Measurements from ENCODE around the gene CLEC4M.
"Not testable (repeated sequence)": the region's sequence is repeated elsewhere in the genome, so short reads cannot be mapped to it uniquely, and the experiment has no call there.

The CLEC4M gene

GRCh38 chr19:7740682-7741054 lies 22.4 kb upstream of the CLEC4M start:
- no peak for DNase-seq (ENCODE audit: low read depth in 3 of 3, low spot score in 1 of 3)

- no peak for DNase-seq (ENCODE audit: low read depth in 3 of 3, low spot score in 1 of 3)
These were observed 20.5 kb upstream of the CLEC4M start for GRCh38 chr19:7742575-7742974.

GRCh38 chr19:7742991-7743390 lies 20.1 kb upstream of the CLEC4M start:
- DNase-seq (ENCODE audit: low read depth in 3 of 3, low spot score in 1 of 3): no peak

GRCh38 chr19:7743425-7743841 lies 19.6 kb upstream of the CLEC4M start:
- DNase-seq (ENCODE audit: low read depth in 3 of 3, low spot score in 1 of 3): no peak

- DNase-seq (ENCODE audit: low read depth in 3 of 3, low spot score in 1 of 3): no peak
These were observed 18.8 kb upstream of the CLEC4M start for GRCh38 chr19:7744199-7744786.

GRCh38 chr19:7744871-7745650 lies 18.0 kb upstream of the CLEC4M start:
- DNase-seq (ENCODE audit: low read depth in 3 of 3, low spot score in 1 of 3): no peak

GRCh38 chr19:7746306-7746705 lies 16.7 kb upstream of the CLEC4M start:
- not testable (repeated sequence) for DNase-seq (ENCODE audit: low read depth in 3 of 3, low spot score in 1 of 3)

DNA sequence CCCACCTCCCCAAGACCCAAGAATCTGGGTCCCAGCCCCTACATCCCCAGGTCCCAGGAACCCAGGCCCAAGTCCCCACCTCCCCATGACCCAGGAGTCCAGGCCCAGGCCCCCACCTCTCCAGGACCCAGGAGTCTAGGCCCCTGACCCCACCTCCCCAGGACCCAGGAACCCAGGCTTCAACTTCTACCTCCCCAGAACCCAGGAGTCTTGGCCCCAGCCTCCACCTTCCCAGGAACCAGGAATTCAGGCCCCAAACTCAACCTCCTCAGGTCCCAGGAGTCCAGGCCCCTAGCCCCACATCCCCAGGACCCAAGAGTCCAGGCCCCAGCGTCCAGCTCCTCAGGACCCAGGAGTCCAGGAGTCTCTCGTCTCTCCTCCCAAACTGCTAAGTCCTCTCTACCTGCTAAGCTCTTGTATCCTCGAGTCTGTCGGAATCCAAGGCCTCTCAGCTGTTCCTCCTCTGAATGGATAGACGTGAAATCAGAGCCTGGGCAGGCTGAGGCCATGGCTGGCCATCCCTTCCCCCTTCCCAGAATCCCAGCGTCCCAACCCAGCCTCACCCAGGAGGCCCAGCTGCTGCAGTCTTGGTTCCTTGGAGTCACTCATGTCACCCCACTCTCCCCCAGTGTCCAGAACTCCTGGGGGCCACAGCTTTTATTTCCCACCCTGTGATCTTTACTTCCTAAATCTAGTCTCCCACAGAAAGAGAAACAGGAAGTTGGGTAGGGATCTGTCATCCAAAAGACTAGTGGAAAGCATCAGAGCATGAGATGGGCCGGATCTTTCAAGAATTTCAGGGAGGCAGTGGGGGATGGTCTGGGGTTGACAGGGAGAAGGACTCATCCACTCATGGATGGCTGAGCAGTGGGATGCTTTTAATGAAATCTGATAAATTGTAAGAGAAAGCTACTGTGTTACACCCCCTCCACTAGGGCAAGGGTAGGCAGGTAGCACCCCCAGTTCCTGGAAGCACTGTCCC lies 15.8 kb upstream of the CLEC4M start, which contains the start of gene CD209:
Gene CD209, minus strand, starts transcription at position 632 of the 982 bp plus-strand sequence. Its CDS starts 23 bp downstream, at position 609.
- no peak for DNase-seq (ENCODE audit: low read depth in 3 of 3, low spot score in 1 of 3)

GRCh38 chr19:7748171-7748570 lies 14.9 kb upstream of the CLEC4M start:
- DNase-seq (ENCODE audit: low read depth in 3 of 3, low spot score in 1 of 3): no peak

DNA sequence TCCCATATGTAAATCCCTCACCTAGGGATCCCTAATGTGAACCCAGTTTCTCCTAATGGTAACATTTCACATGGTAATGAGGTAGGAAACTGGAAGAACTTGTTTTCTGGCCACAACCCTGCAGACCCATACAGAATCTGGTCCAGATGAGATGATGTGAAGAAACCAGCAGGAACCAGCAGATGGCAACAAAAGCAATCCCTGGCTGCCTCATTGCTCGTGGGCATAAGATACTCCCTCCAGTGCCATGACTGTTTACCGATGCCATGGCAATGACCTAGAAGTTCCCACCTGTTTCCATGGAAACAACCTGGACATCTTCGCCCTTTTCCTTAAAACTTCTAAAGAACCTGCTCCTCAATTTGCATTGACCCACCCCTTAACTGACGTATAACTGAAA lies 14.3 kb upstream of the CLEC4M start:
- no peak for DNase-seq (ENCODE audit: low read depth in 3 of 3, low spot score in 1 of 3)

DNA sequence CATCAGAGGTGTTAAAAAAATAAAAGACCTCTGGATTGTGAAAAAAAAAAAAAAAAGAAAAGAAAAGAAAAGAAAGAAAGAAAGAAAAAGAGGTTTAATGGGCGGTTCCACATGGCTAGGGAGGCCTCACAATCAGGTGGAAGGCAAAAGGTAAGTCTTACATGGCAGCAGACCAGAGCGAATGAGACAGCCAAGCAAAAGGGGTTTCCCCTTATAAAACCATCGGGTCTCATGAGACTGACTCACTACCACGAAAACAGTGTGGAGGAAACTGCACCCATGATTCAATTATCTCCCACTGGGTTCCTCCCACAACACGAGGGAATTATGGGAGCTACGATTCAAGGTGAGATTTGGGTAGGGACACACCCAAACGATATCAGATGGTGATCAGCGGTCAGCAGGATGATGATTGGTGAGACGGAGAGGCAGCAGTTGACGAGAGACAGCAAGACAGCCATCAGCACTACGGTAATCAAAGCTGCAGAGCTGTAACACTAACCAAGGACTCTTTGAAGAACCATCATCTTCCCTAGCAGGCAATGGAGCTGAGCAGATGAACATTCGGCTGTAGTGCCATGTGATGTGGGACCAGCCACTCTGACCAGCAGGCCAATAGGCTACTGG lies 11.8 kb upstream of the CLEC4M start:
- DNase-seq (ENCODE audit: low read depth in 3 of 3, low spot score in 1 of 3): no peak

- DNase-seq (ENCODE audit: low read depth in 3 of 3, low spot score in 1 of 3): no peak
These were observed 6.8 kb upstream of the CLEC4M start for GRCh38 chr19:7756258-7756657.

- DNase-seq (ENCODE audit: low read depth in 3 of 3, low spot score in 1 of 3): no peak
These were observed 5.7 kb upstream of the CLEC4M start for GRCh38 chr19:7757358-7757757.

DNA sequence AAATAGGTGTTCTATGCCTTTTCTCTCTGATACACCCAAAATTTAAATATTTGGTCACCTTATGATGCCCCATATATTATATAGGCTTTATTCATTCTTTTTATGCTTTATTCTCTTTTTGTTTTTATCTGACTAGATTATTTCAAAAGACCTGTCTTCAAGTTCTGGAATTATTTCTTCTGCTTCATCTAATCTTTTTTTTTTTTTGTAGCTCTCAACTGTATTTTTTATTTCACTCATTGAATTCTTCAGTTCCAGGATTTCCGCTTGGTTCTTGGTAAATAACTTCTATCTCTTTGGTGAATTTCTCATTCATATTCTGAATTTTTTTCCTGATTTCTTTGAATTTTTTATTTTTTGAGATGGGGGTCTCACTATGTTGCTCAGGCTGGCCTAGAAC lies 3.9 kb upstream of the CLEC4M start:
- no peak for DNase-seq (ENCODE audit: low read depth in 3 of 3, low spot score in 1 of 3)

DNA sequence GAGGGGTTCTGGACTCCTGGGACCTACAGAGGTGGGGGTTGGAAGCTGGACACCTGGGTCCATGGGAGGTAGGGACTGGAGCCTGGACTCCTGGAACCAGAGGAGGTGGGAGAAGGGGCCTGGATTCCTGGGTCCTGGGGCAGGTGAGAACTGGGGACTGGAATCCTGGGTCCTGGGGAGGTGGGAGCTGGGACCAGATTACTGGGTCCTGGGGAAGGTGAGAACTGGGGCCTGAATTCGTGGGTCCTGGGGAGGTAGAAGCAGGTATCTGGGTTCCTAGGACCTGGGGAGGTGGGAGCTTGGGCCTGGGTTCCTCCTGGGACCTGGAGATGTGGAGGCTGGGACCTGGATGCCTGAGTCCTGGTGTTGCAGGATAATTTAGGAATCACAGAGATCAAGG lies 653 bp downstream of the CLEC4M start:
- no peak for DNase-seq (ENCODE audit: low read depth in 3 of 3, low spot score in 1 of 3)

GRCh38 chr19:7764157-7764556 lies 1.1 kb downstream of the CLEC4M start:
- DNase-seq (ENCODE audit: low read depth in 3 of 3, low spot score in 1 of 3): not testable (repeated sequence)

DNA sequence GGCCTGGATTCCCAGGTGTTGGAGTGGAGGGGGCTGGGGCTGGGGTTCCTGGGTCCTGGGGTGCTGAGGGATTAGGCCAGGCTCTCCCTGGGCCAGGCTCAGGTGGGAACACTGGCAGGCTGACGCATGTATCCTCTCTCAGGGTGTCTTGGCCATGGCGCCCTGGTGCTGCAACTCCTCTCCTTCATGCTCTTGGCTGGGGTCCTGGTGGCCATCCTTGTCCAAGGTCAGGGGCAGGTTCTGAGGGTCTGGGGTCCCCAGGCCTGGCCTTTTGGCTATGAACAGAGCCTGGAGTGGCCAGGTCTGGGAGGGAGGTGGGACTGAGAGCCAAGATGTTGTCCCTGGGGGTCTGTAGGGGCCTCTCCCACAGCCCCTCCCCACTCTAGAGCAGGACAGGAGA lies 2.0 kb downstream of the CLEC4M start:
- not testable (repeated sequence) for DNase-seq (ENCODE audit: low read depth in 3 of 3, low spot score in 1 of 3)

DNA sequence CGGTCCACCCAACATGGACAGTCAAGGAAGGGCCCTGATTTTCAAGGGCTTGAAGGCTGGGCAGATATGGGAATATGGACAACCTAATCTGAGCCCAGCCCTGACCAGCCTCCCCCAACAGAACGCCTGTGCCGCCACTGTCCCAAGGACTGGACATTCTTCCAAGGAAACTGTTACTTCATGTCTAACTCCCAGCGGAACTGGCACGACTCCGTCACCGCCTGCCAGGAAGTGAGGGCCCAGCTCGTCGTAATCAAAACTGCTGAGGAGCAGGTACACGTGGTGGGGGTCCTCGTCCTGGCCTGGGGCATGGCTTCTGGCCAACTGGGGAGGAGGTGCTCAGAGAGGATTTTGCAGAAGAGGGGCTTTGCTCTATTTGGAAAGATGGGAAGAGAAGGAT lies 3.5 kb downstream of the CLEC4M start:
- no peak for DNase-seq (ENCODE audit: low read depth in 3 of 3, low spot score in 1 of 3)

- no peak for DNase-seq (ENCODE audit: low read depth in 3 of 3, low spot score in 1 of 3)
These were observed 4.4 kb downstream of the CLEC4M start for GRCh38 chr19:7767487-7767886.

DNA sequence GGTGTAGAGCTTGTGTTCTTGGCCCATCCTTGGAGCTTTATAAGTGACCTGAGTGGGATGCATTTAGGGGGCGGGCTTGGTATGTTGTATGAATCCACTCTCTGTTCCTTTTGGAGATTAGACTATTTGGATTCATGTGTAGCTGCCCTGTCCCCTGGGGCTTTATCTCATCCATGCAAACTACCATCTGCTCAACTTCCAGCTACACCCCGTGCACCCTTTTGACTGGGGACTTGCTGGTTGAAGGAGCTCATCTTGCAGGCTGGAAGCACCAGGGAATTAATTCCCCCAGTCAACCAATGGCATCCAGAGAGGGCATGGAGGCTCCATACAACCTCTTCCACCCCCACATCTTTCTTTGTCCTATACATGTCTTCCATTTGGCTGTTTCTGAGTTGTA lies 6.1 kb downstream of the CLEC4M start:
- no peak for DNase-seq (ENCODE audit: low read depth in 3 of 3, low spot score in 1 of 3)

DNA sequence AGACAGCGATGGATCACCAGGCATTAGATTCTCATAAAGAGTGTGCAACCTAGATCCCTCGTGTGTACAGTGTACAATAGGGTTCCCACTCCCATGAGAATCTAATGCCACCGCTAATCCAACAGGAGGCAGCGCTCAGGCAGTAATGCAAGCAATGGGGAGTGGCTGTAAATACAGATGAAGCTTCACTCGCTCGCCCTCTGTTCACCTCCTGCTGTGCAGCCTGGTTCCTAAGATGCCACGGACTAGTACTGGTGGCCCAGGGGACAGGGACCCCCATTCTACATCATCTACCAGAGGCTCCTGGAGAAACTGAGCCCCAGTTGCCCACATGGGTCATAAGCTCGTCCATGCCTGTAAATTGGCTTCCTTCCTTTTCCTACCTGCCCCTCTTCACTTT lies 8.0 kb downstream of the CLEC4M start:
- DNase-seq (ENCODE audit: low read depth in 3 of 3, low spot score in 1 of 3): no peak
